Spleen (tissue), 7 donors: ENCODE measurements around the gene GREB1.

Source experiments
- CTCF ChIP-seq, 11 experiments: fragments of 200-600 bp in 7 of 11; fragments of 450-650 bp in 4 of 11; sonication (generic) in 4 of 11; IDR thresholded peaks in 8 of 11; conservative IDR thresholded peaks in 3 of 11; 1 replicate in 7 of 11; 2 replicates in 4 of 11; pipeline versions ENCODE4 v1.4.0 to v1.8.0; 2016 to 2021; ENCODE audit warnings: antibody characterized with exemption in 11 of 11, inconsistent platforms in 4 of 11, mild to moderate bottlenecking in 1 of 11
- POLR2A ChIP-seq, 3 donors: fragments of 450-650 bp; IDR thresholded peaks; one replicate each; pipeline ENCODE4 v1.5.1; 2017; ENCODE audit warnings: antibody characterized with exemption in 3 of 3, mild to moderate bottlenecking in 1 of 3
- donor health status: DM: no; HTN: no; CAD: no; lungs with moderate emphysema.
- donor health status: DM: no; HTN: no; CAD: no.
- donor health status: DM: no; HTN: no; CAD: no.

- no peak for TF ChIP-seq CTCF (IDR thresholded peaks at IDR 0.05 in 8 of 11, conservative IDR thresholded peaks at IDR 0.05 in 3 of 11)
- TF ChIP-seq POLR2A (IDR thresholded peaks at IDR 0.05) = no peak
Observed at GRCh38 chr2:11509657-11510360, 24.0 kb upstream of the GREB1 start.
